GM19395 (cell line): ENCODE data around the gene ITGA5.
"Not testable (repeated sequence)": the region's sequence is repeated elsewhere in the genome, so short reads cannot be mapped to it uniquely, and the experiment has no call there.

ENCODE experiments used
- ATAC-seq: cut with Tn5 transposase; IDR thresholded peaks from one replicate; pipeline ENCODE4 v1.9.1; 2021; ENCODE audit warnings: mild to moderate bottlenecking, moderate library complexity; ENCODE audit not compliant: unreplicated experiment

Gene ITGA5

DNA sequence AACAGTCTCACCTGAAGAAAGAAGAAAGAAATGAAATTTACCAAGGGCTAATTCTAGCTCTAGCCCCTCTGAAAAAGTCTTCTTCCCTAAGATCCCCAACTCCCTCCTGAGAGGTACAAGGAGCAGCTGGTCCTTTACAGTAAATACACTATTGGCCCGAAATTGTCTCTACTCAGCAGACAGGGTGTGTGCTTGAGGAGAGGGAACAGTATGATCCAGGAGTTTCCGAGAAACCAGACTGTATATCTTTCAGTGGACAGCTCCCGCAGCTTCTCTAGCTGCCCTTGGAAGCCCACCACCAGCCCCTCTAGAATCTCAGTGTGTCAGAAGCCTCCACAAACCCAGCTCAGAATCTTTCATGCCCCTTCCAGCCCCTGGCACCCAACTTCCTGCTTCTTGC is 62.8 kb downstream of the ITGA5 start:
- no peak for ATAC-seq

DNA sequence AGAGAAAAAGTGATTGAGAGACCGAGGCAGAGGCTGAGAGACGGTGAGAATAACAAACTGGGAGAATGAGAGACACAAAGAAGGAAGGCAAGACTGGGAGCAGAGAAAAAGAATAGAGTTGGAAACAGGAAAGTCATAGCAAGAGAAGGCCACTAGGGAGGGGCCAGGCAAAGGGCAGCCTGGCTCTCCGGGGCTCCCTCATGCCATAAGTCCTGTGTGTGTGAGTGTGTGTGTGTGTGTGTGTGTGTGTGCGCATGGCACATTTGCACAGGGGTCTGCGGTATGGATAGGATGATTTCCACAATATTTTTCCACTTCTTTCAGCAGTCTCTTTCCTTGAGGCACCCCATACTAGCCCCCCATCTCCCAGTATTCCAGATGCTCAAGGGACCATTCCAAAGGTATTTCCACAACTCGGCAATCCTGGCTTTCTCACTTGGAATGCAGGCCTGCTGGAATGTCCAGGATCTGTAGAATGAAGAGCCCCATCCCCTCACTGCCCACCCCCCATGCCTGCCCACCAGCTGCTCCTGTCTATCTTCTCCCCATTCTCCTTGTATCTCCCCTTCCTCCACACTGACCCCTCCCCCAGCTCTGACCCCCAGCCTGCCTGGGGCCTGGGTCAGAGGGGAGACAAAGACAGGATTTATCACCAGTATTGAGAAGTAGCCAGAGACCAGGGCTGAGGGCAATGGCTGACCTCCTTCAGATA is 63.8 kb downstream of the ITGA5 start:
- no peak for ATAC-seq

DNA sequence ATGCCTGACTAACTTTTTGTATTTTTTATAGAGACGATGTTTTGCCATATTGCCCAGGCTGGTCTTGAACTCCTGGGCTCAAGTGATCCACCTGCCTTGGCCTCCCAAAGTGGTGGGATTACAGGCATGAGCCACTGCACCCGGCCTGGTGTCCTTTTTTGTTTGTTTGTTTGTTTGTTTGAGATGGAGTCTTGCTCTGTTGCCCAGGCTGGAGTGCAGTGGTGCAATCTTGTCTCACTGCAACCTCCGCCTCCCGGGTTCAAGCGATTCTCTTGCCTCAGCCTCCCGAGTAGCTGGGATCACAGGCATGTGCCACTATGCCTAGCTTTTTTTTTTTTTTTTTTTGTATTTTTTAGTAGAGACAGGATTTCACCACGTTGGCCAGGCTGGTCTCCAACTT is 64.8 kb downstream of the ITGA5 start:
- not testable (repeated sequence) for ATAC-seq

DNA sequence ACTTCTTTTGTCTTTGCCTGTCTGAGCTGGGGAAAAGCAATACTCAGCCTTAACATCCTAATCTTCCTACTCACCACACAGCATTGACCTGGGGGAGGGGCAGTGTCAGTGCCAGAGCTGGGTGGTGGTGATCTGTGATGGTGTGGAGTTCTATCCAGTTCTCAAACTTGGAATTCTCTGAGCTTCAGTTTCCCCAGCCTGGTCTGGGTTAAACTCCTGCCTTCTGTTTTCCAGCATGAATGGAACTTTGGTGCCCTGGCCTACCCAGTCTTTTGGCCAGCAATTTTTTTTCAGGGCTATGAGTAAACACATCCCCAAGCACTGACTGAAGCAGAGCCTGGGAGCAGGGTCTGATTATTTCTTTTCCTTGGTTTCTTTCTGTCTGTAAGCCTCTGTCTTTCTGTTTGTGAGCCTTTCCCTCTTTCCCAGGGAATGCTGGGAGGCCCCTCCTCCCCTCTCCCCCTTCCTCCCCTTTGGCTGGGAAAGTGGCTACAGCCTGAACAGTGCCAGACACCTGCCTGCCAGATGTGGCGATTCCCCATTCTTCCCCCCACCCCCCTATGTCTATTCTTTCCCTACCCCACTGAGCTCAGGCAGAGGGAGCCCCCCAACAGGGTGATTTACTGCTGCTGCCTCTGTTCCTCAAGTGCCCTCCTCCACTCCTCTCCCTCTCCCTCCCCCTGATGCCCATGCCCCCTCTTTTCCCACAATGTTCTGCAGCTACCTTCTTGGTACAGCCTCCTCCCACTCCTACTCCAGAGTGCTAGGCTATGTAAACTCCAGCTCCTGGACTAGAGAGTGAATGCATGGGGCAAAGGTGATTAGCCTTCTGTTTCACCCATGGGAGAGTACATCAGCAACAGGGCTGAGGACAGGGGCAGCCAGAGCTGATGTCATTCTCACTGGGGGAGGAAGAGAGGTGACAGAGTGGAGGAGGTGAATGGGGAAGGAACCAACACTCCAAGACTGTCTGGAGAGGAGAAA is 65.9 kb downstream of the ITGA5 start:
- no peak for ATAC-seq

DNA sequence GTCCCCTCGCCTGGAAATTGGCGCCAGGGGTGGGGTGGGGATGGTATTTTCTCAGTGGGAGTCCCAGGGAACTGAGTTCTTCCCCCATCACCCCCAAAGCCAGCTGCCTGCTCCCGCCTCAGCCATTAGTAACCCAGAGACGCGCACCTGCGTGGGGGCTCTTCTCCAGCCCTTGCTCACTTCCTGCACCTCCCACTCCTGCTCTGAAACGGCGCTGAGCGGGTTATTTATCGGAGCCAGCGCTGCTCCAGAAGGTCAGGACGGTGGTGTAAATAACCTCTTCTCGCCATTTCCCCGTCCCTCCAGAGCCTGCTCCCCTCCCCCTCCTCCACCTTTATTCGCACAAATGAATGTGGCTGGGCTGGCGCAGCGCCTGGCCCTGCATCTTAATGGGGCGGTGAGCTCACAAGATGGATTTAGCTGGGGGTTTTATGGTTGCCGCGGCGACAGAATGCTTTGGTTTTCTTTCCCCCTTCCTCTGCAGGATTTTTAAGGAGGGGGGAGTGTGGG is 67.0 kb downstream of the ITGA5 start:
- ATAC-seq: no peak

DNA sequence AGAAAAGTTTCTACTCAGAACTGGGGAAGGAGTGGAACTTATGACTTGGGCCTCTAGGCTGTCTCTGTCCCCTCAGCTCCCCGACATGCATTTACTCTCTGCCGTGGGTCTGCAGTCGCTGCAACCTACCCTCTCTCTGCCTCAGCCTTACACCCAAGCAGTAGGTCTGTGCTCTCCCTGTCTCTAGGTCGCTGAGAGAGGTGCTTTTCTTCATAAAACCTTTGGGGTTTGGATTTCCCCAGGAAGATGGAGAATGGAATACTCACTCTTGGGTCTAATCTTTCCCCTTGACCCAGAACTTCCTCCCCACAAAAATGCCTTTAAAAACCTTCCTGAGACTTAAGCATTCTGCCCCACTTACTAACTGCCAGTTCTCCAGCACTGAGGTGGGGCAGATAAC is 67.7 kb downstream of the ITGA5 start:
- no peak for ATAC-seq

DNA sequence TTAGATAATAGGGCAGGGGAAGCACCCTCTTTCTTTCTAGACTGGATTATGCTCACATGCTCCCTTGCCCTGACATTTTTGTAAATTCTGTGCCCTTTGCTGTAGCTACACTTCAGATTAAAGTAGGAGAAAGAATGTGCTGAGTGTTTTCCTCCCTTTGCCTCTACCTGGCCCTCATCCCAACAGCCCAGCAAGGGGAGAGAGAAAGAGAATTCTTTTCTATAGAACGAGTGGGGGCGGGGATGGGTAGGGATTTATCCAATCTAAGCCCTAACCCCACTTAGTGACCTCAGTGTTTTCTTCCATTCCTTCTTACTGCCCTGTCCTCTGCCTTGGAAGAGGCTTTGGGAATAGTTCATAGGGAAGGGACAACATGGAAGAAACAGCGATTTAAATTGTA is 68.3 kb downstream of the ITGA5 start:
- ATAC-seq: no peak

DNA sequence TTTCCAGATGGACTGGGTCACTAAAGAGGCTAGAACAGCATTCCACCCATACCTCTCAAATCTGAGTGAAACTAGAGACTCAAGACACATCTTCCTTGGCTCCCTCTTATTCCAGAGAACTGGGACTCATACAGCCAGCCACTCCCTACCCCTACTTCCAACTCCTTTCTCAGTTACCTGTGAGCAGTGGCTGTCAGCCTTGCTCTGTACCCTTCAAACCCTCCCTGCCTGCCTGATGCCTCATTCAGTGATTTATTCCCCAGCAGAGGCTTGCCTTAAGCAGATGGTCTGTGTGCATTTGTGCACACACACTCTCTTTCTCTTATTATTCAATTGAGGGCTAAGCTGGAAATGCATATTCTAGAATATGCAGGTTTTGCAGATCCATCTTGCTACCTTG is 69.4 kb downstream of the ITGA5 start:
- ATAC-seq: no peak

DNA sequence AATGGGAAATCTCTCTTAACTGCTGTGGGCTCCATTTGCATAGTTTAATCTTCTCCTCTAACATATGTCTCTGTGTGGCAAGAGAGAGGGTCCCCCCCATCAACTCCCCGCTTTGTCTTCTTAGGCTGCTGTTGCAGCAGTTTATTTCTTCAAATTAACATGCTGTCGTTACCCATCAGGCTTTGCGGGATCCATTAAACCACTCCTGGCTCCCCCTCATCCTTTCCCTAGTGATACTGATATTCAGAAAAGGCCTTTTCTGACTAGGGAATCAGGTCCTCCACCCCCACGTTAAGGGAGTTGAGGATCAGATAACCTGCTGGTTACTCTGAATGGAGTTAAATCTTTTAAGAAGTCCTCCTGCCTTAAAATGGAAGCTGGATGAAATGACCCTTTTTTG is 70.0 kb downstream of the ITGA5 start:
- ATAC-seq: no peak
